GM19025 (cell line): ENCODE data around the gene TMEM100.
A peak's percentile ranks its signal among the peaks of the same experiment; 100 is the strongest.

Experiments used
- ATAC-seq: cut with Tn5 transposase; IDR thresholded peaks from one replicate; pipeline ENCODE4 v1.9.1; 2021; ENCODE audit warnings: mild to moderate bottlenecking, low read depth, moderate library complexity; ENCODE audit not compliant: unreplicated experiment

TMEM100 gene

DNA sequence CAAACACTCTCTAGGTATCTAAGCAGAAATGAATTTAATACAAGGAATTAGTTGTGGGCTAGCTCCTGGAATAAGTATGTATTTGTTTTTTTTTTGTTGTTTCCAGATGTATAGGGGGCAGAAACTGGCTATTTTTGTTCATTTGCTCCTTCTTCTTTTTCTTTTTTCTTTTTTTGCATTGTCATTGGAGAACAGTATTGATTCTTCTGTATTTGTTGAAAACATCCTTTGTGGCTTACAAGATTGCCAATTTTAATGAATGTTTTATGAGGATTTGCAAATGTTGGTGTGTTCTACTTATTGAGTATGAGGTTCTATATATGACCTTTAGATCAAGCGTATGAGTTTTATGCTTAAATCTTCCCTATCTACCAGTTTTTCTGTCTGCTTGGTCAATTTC, 22.6 kb upstream of the TMEM100 start:
- no peak for ATAC-seq

- ATAC-seq: peak; percentile 38
Measured at GRCh38 chr17:55743103-55743679, 20.5 kb upstream of the TMEM100 start.

GRCh38 chr17:55742272-55743102, 19.8 kb upstream of the TMEM100 start:
- ATAC-seq: peak; percentile 85

DNA sequence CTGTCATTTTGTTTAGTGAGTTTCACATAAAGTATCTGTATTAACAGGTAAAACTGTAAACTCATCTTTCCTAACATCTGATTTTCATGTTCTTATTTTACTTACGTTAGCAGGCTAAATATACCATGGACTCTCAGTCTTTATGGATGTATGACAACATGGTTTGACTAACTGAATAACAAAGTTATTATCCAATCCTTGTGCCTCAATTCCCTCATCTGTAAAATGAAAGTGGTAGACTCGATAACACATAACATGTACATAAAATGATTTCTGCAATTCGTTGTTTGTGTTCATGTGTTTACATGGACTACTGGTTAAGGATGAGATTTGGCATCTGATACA, 18.7 kb upstream of the TMEM100 start:
- ATAC-seq: no peak

- no peak for ATAC-seq
Measured at GRCh38 chr17:55740511-55741355, 18.1 kb upstream of the TMEM100 start.

- no peak for ATAC-seq
Measured at GRCh38 chr17:55737976-55738501, 15.4 kb upstream of the TMEM100 start.

DNA sequence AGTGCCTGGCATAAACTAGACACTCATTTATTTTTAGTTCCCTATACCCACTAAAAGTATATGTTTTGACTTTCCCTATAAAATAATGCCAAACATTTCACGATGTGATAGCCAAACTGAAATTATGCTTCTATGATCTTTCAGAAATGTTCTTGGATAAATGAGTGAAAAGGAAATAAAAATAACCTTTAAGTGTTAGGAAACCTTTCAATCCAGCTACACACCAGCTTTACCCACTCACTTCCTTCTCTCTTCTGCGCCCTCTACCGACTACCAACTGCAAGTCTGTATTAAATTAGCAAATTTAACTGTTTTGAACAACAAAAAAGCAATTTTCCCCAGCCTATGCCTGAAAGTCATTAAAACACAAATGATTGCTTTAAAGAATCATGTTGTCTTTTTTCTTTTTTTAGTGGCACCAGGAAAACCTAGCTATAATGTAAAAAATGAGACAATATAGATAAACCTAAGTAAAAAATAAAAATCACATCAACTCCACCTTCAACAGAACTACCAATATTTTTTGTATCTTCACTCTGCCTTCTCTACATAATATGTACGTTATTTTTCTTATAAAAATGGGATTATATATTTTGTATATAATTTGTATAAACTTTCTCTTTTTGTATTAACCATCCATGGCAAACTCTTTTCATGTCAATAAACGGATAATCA, 13.2 kb upstream of the TMEM100 start:
- ATAC-seq: no peak

GRCh38 chr17:55734128-55734781, 11.6 kb upstream of the TMEM100 start:
- ATAC-seq: peak; percentile 57

DNA sequence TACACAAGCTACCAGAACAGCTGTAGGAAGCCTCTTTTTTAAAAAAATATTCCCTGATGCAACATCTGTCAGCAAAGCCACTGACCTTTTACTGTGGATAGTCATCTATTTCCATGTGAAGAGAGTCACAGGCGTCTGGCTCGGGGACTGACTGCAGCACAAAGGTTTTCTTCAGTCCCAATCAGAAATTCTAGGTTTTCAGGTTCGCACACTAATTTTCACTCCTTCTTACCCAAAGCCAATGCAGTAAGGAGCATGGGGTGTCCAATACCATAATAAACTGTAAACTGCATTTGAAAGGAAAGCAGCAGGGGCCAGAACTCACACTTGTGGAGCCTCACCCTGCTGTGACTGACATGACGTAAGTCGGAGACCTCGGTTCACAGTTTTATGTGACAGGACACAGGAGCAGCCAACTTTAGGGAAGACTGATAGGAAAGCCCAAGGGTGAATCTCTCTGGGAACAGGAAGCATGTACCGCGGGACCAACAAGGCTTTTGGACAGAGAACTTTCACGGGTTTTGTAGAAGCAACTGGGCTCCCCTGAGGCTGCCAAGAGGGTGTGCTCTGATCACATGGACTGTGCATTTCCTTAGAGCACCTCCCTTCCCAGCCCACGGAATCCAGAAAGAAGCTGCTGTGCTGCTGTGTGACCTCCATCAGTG, 9.1 kb upstream of the TMEM100 start:
- no peak for ATAC-seq

DNA sequence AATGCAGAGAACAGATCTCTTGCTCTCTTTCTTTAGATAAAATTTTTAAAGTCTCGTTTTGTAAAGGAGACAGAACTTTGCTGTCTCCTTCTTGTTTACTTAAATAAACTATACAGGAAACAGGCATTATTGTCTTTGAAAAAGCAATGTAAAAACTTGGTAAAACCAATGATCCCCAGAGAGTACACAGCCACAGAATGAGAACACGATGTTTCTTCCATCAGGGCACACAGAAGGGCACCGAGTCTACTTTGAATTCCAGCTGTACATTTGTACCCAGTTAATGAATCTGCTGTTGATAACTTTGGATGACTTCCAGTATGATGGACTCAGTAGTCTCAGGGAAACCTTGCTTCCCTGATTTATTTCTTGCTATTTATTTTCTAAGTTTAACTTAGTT, 8.1 kb upstream of the TMEM100 start:
- ATAC-seq: no peak

DNA sequence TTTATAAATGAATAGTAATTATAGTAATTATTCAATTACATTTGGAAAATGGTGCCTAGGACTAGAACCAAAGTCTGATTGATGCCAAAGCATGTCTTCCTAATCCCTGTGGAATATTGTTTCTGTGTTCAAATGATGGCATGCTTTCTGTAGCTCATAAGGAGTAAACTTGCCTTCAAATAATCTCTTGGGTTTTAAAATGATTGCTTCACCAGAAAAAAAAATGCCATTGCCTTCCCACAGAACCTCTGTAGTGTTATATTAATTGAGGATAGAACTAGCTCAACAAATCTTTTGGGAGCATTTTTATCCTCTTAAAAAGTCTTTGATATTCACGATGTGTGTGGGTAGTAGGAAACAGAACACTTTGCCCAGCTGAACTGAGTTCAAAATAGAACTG, 7.7 kb upstream of the TMEM100 start:
- no peak for ATAC-seq

GRCh38 chr17:55729484-55729883, 6.8 kb upstream of the TMEM100 start:
- no peak for ATAC-seq

- ATAC-seq: no peak
Measured at GRCh38 chr17:55728833-55729232, 6.2 kb upstream of the TMEM100 start.

GRCh38 chr17:55728361-55728760, 5.7 kb upstream of the TMEM100 start:
- no peak for ATAC-seq

DNA sequence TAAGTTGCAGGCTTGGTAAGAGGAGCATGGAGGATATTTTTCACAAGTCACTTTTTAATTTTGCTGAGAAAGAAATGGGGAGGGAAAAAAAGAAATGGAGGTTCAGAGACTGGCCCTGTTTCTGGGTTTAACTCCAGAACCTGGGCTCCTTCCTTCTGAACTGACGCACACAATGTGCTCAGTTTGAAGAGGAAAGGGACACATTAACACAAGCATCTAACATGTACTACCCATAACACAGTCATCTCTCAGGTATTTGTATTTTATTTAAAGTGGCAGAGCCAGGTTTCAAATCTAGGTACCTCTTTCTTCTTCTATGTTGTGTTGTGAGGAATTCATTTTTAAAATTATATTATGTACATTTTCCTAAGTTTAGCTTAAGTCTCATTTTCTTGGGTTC, 5.3 kb upstream of the TMEM100 start:
- no peak for ATAC-seq

- ATAC-seq: no peak
Measured at GRCh38 chr17:55727275-55727674, 4.6 kb upstream of the TMEM100 start.

DNA sequence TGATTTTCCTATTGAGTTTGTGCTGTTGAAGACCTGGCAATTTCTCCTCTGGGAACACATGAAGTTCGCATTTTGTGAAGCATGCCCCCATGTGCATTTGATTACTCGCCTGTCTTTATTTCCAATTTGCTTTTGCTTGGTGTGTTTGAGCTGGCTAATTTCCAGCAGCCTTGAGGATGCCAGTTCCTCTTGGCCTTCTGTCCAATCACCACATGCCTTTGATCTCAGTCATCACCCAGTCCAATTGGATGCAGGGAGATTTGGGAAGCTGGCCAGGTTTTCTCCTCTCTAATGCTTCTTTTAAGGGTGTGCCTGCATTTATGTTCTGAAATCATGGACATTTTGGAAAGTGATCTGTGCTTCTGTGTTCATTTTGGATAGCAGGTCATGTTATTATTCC, 3.8 kb upstream of the TMEM100 start:
- no peak for ATAC-seq

GRCh38 chr17:55723488-55723848, 804 bp upstream of the TMEM100 start:
- no peak for ATAC-seq

- ATAC-seq: no peak
Measured at GRCh38 chr17:55722016-55722736, 488 bp downstream of the TMEM100 start.
